ENCODE results near the gene POLE.
A peak's percentile ranks its signal among the peaks of the same experiment; 100 is the strongest.

DNA sequence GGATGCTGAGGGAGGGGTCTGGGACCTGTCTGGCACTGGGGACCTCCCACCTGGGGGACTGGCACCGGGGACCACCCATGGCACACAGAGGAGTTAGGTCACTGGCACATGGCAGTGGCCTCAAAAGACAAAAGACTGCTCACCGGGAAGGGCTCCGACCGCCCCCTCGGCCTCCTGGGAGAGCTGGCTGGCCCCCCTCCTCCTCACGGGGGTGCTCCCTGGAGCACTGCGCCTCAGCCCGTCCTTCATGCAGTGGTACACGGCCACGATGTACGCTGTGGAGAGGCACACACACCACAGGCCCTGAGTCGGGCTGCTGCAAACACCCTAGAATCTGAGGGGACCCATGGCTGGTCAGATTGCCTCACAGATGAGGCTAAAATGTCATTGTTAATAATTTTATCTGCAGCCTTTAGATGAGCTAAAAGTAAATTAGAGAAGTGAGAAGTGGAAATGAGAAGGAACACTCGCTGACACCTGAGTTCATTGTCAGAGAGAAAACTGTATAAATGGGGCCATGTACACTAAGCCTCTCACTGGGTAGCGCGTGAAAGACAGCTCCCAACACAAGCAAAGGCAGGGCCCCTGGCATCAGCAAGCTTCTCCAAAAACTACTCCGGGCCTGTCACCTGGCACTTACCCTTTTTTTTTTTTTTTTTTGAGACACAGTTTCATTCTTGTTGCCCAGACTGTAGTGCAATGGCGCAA, 54.5 kb downstream of the POLE start:
- TF ChIP-seq POLR2A (IDR thresholded peaks at IDR 0.05; ENCODE audit: low read depth, low read length) (no peak), POLR2AphosphoS5 (IDR thresholded peaks at IDR 0.05; ENCODE audit: low read depth, low read length) (no peak), SPI1 (IDR thresholded peaks at IDR 0.05; ENCODE audit: low read depth, low read length) (peak; percentile 92), TAF1 (IDR thresholded peaks at IDR 0.05; ENCODE audit: low read depth, low read length) (0 out of 2 replicates have a peak, but pooled peaks have one; percentile 12), POU2F2 (IDR thresholded peaks at IDR 0.05; ENCODE audit: low read depth, low read length) (0 out of 2 replicates have a peak, but pooled peaks have one; percentile 30)

Data from GM12891 (cell line).